Stimulated activated CD4-positive, alpha-beta T cell treated with anti-CD3 and anti-CD28 coated beads, Interleukin-1b, Interleukin-23, amount 100 ng/mL, for 24 hours (primary cell): Measurements from ENCODE around the gene RASGRP2.

Experiments
- DNase-seq, 4 experiments: peaks; one replicate each; pipeline ENCODE4 v3.0.0-alpha.2; 2020; ENCODE audit warnings: low read depth in 4 of 4, low spot score in 1 of 4

RASGRP2 gene

GRCh38 chr11:64698427-64698826, 45.5 kb downstream of the RASGRP2 start:
- DNase-seq = no peak

GRCh38 chr11:64697663-64698375, 46.1 kb downstream of the RASGRP2 start:
- no peak for DNase-seq

GRCh38 chr11:64696045-64696444, 47.9 kb downstream of the RASGRP2 start:
- no peak for DNase-seq

GRCh38 chr11:64695548-64695947, 48.4 kb downstream of the RASGRP2 start:
- no peak for DNase-seq

DNA sequence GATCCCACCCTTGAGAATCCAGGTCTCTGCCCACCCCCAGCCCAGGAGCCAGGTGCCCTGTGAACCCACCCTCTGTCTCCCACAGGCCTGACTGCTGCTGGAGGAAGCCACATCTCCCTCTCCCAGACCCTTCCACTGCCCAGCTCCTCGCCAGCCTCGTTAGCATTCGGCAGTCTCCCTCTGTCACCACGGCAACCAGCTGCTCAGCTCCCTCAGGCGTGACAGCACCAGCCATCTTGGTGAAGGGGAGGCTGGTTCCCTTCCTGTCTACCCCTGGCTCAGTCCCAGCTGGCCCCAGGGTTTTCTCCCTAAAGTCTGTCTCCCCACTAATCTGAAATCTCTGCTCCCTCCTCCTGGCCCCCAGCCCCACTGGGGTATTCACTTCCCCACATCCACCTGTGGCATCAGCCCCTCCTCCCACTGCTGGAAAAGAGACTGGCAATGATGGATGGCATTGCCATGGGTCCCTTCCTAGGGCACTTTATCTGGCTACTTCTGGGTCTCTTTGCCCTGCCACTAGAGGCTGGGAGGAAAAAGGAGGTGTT, 49.0 kb downstream of the RASGRP2 start:
- DNase-seq = no peak

DNA sequence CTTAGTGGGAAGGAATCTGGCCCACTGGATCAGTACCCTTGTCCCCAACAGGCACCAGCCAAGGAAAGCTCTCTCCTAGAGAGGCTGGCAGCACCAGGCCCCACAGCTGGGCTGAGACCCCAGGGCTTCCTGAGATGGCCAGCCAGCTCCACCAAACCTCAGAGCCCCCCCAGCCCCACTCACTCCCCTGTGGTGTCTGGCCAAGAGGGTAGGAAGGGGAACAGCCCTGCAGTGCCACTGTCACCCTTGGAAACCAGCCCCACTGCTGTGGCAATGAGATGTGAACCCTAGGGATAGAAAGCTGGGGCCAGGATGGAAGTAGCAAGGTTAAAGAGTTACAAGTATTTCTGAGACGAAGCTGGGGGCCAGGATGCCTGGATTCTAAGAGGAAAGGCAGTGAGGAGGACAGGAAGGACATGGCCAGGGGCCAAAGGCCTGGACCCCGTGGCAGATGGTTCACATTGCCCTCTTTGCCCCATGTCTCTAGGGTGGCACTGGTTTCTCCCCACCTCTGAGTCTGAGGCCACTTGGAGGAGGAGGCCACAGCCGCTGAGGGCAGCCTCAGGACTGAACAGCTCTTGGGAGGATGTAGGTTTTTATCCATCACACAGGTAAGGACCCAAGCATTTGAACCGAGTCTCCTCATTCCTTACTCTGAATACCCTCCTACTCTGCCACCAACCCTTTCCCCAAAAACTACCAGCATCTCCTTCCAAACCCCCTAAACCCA, 49.8 kb downstream of the RASGRP2 start:
- no peak for DNase-seq

GRCh38 chr11:64692764-64693331, 51.1 kb downstream of the RASGRP2 start:
- DNase-seq = no peak

DNA sequence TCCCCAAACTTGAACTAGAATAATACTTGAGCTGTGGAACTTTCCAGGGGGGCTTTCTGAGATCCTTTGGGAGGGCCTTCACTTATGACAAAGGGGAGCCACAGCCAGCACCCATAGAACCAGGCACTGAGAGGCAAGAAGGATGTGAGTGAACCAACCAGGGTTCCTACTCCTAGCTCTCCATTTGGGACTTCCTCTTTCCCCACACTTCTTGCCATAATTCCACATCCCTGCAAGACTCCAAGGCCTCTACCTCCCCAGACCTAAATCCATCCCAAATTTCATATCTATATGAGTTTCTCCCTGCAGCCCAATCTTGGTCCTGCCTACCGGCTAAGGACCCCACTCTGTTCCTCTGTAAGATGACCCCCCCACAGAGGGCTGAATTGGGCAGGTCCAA, 52.4 kb downstream of the RASGRP2 start:
- no peak for DNase-seq

DNA sequence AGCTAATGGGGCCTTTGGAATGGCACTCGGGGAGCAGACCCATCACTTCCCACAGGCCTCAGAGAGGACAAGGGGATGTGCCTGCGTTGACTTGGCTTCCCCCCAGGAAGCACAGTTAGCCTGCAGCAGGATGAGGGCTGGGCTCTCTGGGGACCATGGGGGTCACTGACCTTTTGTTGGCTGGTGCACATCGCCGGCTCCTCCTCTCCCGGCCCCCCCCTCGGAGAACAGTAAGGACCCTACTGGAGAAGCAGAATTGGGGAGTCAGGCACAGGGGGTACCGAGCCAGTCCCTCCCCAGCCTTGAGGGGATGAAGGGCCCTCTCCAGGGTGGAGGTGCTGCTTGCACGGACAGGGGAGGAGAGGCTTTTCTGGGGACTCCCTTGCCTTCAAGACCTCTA, 53.7 kb downstream of the RASGRP2 start:
- DNase-seq = no peak

DNA sequence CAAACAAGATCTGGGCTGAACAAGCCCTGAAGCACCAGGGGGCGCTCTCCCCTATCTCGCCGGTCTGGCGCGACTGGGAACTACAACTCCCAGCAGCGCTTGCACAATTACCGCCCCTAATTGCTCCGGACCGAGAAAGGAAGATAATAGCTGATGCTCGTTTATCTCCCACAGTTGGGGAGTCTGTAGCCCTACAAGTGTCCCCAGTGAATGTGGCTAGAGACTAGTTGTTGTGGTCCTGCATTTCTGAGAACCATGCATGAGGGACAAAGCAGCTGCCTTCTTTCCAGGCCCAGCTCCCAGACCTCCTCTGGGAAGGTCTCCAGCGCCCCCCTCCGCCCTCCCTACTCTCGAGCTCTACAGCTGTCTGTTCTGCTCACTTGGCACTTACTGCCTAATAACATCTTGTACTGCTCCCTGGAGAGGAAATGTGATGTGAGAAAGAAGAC, 55.4 kb downstream of the RASGRP2 start:
- DNase-seq = peak; percentile 82 to 94 (median 89)

- no peak for DNase-seq
Observed at GRCh38 chr11:64687643-64688533, 56.1 kb downstream of the RASGRP2 start.

- no peak for DNase-seq
Observed at GRCh38 chr11:64687204-64687603, 56.7 kb downstream of the RASGRP2 start.

DNA sequence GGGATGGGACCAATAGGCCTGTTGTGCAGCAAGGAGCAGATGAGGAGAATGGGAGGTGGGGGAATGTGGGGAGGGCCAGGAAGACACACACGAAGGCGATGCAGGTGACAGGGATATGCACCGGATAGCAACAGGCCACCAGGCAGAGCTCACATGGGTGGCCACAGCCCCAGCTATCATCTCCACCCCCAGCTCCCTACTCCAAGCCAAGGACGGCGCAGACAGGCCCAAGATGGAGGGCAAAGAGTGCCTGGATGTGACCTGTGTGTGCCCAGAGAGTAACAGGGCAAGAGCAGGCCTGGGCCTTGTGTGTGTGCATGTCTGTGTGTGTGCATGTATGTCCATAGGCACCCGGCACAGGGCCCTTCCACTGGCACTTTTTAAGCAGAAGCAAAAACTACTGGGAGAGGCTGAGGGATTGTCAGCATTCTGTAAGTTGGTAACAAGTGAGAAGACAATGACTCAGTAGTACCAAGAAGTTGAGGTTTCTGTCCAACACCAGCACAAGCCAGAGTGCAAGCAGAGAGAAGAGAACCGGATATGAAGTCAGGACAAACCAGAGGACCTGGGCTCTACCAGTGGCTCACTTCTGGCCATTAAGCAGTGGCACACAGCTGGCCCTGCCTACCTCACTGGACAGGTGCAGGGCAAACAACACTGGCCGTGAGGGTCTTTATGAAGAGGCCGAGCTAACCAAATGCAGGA, 57.3 kb downstream of the RASGRP2 start:
- no peak for DNase-seq

DNA sequence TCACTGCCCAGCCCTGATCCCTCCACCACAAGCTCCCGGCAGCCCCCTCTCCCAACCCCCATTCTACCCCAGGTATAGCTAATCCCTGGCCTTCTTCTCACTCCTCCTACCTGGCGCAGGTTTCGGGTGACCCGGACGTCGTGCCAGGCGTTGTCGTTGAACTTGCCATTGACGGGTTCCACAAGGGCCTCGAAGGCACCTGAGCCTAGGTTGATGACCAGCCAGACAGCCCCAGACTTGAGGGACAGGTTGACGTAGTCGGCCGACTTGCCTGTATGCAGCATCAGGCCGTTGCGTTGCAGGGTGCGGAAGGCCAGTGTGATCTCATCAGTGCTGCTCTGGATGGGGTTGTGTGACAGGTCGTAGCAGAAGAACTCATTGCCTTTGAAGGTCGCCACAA, 58.4 kb downstream of the RASGRP2 start:
- DNase-seq = no peak

DNA sequence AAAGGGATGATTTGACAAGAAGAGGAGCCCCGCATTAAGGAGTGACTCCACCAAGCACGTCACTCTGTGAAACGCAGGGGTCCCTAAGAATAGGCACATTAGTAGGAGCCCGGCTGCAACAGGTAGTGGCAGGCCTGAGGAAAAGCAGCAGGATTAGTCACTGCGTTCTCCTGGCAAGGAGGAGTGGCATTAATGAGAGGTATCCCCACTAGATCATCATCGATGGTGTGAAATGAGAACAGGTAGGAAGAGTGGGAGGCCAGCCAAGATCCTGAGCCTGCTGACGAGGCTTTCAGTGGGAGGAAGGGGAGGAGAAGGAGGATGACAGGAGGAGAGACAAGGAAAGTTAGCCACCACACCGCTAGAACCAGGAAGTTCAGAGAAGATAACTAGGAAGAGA, 59.6 kb downstream of the RASGRP2 start:
- no peak for DNase-seq

DNA sequence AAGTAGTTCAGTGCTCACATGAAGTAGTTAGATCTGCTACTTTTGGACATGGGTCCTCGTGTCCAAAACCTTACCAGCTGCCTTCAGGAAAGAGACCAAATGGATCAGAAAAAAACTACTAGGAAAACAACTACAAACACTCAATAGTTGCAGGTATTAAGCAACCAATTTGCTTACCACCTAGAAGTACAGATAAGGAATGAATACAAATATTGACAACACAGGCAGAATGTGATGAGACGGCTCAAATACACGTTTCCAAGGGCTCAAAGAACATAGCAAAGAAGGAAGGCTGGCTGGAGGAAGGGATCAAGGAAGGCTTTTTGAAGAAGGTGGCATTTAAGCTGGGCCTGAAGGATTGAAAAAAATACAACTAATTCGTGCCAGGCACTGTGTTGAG, 62.8 kb downstream of the RASGRP2 start:
- DNase-seq = no peak

- DNase-seq = no peak
Observed at GRCh38 chr11:64679846-64680245, 64.1 kb downstream of the RASGRP2 start.

DNA sequence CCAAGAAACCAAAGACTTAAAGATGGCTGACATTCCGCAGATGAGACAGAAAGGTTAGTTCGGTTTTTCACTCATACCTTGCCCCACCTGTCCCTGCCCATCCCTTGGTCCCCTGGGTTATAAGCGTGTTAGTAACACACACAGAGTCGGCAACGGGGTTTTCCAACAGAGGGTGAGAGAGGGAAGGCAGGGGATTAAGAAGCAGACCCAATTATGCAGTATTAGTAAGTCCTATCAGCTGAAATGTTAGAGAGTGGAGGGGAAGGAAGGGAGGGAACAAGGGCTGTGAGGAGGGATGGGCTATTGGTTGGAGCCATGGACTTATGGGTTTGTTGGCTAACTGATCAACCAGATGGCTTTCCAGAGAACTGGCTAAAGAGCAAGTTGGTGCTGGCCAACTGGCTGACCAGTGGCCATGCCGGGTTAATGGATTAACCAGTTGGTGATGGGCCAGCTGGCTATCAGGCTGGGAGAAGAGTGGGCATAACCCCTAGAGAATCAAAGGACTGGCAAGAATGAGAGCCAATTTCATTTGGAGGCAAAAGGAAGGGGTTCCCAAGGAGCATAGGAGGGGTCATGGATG, 66.4 kb downstream of the RASGRP2 start:
- DNase-seq = no peak
